ENCODE measurements around the gene SGK1.

The SGK1 gene

DNA sequence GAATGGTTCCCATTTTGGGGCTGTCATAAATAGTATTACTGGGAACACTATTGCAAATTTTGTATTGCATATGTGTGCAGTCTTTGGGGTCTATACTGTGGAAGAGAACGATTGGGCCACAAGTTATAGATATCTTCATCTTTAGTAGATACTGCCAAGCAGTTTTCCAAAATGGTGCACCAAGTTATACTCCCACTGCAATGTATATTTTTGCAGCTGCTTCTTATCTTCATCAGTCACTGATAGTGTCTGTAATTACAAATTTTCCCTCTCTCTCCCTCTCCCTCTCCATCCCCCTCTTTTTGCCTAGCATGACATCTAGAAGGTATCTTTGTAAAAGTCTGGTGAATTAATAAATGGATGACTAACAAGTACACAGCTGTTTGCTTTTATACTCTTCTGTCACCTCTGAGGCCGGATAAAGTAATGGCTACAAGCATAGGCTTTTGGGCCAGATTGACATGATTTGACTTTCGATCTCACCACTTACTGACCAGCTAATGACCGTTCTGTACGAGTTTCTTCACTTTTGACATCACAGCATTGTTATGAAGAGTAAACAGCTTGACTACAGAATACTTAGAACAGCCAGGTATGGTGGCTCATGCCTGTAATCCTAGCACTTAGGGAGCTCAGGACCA is 152.2 kb downstream of the SGK1 start:
- no peak for DNase-seq

DNA sequence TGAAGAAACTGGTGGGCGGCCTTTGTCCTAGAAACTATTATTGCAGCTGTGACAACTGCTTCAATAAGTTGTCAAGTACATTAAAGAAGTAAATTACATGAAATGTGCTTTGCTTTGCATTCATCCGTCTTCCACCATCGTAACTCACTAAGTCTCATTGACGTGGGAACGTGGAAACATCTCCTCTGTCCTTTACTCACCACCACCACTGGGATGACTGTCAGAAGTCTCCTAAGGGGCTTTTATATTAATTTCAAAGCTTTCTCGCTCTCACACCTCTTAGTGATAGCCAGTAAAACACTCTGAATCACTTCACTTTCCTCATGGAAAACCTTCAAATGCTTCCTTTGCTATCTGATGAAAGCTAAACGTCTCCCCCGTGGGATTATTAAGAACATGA is 153.6 kb downstream of the SGK1 start:
- no peak for DNase-seq

DNA sequence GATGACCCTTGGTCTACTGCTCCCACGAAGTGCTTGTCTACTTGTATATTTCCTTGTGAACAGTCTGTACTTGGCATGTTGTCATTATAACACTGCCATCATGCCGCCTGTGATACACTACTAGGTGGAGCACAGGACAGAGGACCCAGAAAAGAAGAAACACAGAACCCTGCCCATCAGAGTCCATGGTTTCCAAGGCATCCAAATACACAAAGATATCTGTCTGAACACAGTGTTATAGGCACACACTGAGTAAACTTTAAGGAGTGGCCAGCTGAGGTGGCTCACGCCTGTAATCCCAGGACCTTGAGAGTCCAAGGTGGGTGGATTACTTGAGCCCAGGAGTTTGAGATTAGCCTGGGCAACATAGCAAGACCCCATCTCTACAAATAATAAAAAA is 155.0 kb downstream of the SGK1 start:
- no peak for DNase-seq

DNA sequence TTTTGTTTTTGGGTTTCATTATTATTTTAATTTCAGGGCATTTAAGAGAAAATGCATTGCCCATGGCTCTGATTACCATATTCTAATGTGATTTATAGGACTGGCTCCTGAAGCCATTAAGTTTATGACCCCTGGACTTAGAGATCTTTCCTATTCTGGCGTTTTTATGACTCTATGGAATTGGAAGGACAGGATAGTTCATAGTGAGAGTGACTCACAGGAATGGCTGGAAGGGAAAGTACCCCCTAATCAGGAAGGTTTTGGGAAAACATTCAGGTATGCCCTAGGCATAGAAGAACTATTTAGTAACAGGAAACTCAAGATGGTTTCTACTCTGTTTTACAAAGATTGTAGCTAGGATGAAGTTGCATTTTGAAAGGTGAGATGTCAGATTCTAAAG is 156.9 kb downstream of the SGK1 start:
- DNase-seq: no peak

DNA sequence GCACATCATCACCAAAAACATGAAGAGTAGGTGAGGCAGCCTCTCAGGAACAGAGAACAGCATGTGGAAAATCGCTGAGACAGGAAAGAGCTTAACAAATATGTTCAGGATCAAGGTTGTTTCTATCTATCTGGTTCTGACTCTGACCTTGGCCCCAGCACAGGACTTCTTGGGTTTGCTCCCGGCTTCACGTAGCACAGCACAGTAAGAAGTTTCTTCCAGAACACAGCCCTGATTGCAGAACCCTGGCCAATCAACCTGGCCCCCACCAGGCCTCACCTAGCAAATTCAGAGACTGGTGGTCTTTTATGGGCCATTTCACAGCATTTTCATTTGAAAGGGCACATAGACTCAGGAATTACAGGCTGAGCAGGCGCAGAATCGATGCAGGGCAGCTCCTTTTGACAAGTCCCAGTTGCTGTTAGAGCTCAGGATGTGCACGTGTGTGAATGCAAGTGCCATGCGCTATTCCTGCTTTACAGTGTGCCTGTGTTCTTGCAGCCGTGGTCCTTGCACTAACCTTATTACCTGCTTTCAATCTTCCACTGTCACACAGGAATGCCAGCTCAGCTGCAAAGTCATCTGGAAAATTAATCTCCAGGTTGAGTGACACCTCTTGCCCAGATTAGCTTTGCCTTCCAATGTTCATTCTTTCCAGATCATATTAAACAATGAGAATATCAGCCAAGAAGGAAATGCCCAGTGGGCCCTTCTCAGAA is 165.0 kb downstream of the SGK1 start:
- DNase-seq: no peak

DNA sequence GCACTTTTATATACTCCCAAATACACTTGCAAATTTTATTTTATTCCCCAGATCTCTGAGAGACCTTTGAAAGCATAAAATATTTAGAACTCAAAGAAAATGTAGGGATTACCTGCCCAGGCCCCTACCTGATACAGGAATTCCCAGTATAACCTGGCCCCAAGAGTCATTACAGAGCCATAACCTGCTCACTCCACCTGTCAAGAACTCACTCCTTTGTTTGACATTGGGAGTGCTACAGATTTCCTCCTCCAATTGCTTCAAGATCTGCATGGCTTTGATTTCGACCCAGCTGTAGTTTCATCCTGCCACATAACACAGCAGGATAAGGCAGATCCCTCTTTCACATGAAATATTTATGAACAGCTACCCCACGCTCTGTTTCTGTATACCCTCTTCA is 169.3 kb downstream of the SGK1 start:
- no peak for DNase-seq

DNA sequence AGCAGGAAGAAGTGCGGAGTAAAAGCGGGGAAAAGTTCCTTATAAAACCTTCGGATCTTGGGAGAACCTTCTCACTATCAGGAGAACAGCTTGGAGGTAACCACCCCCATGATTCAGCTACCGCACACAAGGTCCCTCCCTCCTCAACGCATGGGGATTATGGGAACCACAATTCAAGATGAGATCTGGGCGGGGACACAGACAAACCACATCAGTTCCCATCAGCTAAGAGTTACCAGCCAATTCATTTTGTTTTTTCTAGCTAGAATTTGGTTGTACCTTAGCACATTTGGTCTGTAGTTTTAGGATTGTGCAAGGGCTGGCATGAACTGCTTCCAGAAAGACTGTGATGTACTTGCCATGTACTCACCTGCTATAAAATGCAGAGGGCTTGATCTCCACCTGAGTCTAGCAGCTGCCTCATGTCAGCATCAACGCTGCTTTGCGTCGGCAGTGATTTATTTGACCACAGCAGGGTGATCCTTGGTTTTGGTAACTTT is 170.8 kb downstream of the SGK1 start:
- no peak for DNase-seq

DNA sequence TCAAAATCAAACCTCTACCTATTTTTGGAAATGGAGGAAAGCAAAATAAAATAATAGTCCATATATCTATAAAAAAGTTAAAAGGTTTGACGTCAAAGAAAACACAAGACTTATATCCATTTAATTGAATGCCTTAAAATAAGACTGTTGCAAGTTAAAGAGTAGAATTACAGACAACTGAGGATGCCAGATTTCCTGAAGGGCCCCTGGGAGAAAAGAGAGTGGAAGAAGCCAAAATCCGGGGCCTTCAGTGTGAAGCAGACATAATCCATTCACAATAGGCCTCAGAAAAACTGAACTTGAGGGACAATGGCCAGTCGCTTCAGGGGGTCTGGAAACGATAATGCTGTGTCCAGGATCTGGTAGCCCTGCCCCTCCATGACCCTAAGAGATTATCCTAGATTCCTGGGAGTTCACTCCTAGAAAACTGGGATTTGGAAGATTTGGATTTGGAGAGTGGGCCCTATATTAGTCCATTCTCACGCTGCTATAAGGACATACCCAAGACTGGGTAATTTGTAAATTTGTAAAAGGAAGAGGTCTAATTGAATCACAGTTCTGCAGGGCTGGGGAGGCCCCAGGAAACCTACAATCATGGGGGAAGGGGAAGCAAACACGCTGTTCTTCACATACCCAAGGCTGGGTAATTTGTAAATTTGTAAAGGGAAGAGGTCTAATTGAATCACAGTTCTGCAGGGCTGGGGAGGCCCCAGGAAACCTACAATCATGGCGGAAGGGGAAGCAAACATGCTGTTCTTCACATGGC is 171.5 kb downstream of the SGK1 start:
- no peak for DNase-seq

DNA sequence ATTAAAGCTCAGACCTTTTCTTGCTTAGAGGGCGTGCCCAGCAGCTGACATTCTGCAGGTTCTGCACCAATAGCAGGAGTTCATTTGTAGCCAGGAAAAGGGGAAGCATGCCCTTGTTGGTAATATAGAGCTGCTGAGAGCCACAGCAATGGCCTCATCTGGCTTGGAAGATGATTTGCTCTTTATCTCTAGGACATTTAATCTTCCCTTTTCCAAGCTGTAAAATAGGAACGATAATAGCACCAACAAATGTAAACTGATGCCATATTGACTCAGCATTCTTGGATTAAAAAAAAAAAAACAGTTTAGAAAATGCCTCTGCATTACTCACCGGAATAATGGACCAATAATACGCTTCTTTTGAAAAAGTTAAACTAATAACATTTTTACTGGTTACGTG is 172.1 kb downstream of the SGK1 start:
- no peak for DNase-seq

DNA sequence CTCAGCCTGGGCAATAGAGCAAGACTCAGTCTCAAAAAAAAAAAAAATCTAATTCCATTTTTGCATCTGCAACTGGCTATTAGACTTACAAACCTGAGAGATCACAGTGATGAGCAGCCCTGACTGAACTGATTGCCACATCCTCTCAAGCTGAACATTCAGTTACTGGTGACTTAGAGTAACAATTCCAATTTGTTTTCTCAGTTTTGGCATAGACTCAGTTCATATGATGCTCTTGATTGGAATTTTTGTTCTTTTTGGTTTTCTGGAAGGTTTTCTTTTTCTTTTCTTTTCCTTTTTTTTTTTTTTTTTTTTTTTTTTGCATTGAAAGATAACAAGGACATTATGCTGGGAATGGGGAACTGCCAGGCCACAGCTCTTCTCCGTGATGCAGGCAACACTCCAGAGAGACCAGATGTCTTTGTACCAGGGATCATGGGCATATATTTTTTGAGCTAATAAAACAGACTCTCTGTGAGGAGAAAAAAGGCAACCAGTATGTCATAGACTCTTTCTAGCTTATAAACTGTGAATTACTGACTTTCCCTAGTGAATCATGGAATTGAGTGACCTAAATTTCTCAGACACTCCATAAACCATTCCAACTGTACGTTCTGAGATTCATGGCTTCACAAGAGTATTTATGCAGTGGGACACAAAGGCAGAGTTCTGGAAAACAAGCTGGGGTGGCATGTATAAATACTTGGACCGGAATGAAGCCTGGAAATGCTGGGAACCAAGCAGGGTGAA is 179.5 kb downstream of the SGK1 start:
- no peak for DNase-seq

DNA sequence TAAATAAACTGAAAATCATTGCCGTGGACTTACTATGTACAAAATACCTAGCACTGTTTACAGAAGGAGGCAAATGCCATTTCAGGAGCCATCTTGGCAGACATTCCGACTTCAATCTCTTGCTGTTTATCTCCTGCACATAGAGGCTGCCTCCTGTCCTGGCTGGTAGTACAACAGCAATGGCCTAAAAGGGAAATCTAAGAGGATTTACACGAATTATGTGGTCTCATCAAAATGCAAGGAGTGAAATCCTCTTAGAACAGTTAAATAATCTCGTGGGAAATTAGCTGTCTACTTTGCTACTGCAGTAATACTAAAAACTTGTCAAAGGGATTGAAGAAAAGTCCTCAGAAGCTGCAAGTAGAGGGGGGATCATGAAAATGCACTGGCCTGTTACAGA is 183.3 kb downstream of the SGK1 start:
- no peak for DNase-seq

DNA sequence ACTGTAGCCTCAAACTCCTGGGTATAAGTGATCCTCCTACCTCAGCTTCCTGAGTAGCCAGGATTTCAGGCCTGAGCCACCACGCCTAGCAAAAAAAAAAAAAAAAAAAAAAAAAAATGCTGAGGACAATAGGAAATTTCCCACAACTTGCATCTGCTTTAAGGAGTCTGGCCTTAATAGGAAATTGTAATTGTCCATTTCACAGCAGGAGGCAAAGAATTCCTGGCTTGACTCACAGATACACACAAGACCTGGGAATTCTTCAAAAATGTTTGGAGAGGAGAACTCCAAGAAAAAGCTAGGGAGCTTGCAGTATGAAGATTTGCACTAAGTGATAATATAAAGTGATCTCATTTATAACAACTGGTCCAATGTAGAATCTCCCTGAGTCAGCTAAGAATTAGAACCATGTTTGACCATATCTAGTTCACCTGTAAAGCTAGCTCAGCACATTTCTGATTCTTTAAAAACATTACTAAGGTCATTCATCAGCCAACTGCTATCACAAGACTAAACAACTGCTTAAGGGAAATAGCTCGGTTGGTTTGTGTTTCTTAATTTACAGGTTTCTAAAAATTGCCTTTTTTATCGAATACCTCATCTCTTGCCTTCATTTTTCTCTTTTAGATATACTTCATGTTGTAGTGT is 185.3 kb downstream of the SGK1 start:
- DNase-seq: no peak

DNA sequence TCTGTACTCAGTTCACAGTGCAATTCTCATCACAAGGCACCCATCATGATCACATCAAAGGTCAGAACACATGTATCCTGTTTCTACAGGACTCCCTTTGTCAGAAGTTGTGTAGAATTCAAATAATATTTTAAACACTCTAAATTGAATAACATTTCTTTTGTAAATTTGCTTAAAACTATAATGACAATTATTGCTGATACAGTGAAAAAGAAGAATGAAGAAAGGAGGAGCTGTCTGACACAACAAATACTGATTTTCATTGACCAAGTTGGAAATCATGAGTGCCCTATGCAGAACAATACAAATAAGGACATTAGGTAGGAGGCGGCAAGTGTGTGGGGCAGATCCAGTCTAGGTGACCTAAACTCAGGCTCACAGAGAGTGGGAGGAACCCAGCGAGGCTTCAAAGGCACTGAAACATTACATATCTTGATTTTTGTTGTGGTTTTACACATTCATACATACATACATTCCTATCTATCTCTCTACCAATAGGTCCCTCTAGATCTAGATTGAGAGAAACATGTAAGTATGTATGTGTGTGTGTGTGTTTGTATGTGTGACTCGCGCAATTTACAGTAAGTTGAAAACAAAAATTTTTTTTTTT is 186.3 kb downstream of the SGK1 start:
- DNase-seq: no peak

DNA sequence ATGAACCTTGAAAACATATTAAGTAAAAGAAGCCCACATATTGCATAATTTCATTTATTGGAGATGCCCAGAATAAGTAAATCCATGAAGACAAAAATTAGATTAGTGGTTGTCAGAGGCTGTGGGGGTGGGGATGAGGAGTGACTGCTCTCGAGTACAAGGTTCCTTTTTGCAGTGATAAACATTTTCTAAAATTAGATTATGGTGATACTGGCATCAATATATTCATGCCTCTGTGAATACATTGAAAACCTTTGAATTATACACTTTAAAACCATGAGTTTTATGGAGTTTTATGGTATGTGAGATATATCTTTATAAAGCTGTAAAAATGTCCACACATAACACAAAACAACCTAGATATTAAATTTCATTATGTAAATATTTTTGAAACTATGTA is 189.8 kb downstream of the SGK1 start:
- DNase-seq: no peak

DNA sequence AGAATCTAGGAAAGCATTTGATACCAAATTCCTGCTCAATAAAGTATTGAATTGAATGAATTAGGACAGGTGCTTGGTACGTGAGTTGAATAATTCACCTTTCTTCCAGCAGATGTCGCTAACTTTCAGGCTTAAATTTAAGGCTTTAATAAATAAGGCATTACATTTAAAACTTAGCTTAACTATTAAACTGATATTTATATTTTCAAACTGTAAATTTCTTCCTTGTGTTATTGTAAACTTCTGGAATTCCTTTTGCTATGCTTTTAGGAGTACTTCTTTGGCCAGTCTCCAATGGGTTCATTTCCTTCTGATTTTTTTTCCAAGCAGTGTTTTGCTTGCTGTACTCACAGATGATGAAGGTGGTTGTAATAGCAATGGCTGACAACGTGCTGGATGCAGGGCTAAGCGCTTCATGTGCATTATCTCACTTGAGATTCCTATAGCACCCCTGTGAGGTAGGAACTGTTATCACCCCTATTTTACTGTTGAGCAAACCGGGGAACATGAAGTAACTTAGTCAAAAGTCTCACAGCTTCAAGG is 194.2 kb downstream of the SGK1 start:
- peak; percentile 19 for DNase-seq

DNA sequence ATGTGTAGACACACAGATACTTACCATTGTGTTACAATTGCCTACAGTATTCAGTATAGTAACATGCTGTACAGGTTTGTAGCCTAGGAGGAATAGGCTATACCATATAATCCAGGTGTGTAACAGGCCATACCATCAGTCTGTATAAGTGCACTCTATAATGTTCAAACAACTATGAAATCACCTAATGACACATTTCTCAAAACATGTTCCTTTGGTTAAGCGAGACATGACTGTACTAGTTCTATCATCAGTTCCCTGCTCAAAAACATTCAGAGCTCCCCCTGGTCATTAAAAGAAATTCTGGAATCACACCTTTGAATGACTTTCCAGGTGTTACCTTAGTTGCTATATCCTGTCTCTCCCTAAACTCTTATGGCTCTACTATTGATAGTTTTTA is 195.1 kb downstream of the SGK1 start:
- no peak for DNase-seq

DNA sequence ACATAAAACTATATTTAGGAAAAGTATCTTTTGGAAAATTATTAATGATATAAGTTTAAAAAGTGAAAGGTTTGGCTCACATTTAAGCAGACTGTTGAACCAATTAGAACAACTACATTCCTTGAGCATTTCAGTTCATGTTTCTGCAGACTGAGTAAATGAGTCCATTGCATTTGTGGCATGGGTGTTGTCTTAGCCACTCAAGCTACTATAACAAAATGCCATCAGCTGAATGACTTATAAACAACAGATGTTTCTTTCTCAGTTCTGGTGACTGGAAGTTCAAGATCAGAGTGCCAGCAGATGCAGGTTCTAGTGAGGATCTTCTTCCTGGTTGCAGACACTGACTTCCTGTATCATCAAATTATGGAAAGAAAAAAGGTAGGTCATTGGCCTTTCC is 198.4 kb downstream of the SGK1 start:
- DNase-seq: no peak

Data from NCI-H526 treated with DMSO at 0.1 percent for 48 hours (cell line).